Coronary artery (tissue), 2 donors: ENCODE data around the gene USP20.

Source experiments
- DNase-seq: peaks from one replicate; pipeline ENCODE4 v3.0.0-alpha.2; 2017; ENCODE audit warnings: low spot score
- H3K27ac ChIP-seq, 2 donors: fragments of 200-600 bp; sonication (generic); one replicate each; pipeline ENCODE4 v1.5.1; 2016 to 2019
- H3K4me3 ChIP-seq: fragments of 200-600 bp; sonication (generic); 2 replicates; pipeline ENCODE4 v1.5.1; 2016; ENCODE audit warnings: mild to moderate bottlenecking, moderate library complexity
- TF ChIP-seq, protein P1 (sequence below): fragments of 200-600 bp; sonication (generic); IDR thresholded peaks from one replicate; pipeline ENCODE4 v1.5.1; 2019; ENCODE audit warnings: antibody characterized with exemption

The USP20 gene

DNA sequence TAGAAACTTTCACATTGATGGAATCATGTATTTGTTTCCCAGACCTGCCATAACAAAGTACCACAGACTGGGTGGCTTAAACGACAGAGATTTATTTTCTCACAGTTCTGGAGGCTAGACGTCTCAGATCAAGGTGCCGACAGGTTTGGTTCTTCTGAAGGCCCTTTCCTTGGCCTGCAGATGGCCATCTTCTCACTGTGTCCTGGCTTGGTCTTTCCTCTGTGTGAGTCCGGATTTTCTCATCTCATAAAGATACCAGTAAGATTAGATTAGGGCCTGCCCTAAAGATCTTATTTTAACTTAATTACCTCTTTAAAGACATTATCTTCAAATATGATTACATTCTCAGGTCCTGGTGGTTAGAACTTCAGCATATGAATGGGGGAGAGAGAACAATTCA lies 5.8 kb downstream of the USP20 start:
- TF ChIP-seq, protein P1, sequence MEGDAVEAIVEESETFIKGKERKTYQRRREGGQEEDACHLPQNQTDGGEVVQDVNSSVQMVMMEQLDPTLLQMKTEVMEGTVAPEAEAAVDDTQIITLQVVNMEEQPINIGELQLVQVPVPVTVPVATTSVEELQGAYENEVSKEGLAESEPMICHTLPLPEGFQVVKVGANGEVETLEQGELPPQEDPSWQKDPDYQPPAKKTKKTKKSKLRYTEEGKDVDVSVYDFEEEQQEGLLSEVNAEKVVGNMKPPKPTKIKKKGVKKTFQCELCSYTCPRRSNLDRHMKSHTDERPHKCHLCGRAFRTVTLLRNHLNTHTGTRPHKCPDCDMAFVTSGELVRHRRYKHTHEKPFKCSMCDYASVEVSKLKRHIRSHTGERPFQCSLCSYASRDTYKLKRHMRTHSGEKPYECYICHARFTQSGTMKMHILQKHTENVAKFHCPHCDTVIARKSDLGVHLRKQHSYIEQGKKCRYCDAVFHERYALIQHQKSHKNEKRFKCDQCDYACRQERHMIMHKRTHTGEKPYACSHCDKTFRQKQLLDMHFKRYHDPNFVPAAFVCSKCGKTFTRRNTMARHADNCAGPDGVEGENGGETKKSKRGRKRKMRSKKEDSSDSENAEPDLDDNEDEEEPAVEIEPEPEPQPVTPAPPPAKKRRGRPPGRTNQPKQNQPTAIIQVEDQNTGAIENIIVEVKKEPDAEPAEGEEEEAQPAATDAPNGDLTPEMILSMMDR: no peak
- Histone ChIP-seq H3K27ac (no peak overlapping the region), H3K4me3 (no peak overlapping the region)
- DNase-seq: no peak

GRCh38 chr9:129845373-129845772 lies 10.1 kb downstream of the USP20 start:
- Histone ChIP-seq H3K4me3 (no peak overlapping the region), H3K27ac (no peak overlapping the region)
- no peak for DNase-seq
- TF ChIP-seq, protein P1: no peak

DNA sequence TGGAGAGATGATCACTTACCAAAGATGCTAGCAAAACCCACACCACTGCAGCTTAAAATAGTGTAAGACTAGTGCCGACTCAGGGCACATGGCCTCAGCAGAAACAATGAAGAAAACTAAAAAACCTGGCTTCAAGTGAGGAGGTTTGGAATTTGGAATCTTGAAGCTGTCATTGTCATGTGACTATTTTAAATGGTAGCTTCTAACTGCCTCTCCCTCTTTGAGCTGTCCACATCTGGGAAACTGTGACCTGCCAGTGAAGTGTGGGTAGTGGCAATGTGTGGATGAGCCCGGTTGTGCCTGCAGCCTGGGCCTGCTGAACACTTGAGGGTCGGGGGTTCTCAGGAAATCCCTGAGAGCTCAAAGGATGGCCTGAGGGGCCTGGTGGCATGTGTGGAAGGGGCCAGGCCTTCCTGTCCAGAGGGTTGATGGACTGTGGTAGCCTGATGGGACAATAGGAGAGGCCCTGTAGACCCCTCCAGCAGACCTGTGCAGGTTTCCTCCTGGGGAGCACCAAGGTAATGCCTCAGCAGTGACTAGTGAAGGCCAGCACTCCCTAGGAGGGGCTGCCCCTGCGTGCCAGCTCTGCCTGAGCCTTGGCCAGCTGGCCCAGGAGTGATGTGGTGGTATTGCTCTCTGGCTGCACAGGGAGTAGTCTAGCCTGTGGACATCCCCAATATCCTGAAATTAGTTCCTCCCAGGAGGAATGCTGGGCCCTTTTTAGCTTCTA lies 13.6 kb downstream of the USP20 start:
- no peak for DNase-seq
- TF ChIP-seq, protein P1: no peak
- Histone ChIP-seq H3K4me3 (no peak overlapping the region), H3K27ac (peak overlapping the region in 1 of 2 donors; percentile 19)

DNA sequence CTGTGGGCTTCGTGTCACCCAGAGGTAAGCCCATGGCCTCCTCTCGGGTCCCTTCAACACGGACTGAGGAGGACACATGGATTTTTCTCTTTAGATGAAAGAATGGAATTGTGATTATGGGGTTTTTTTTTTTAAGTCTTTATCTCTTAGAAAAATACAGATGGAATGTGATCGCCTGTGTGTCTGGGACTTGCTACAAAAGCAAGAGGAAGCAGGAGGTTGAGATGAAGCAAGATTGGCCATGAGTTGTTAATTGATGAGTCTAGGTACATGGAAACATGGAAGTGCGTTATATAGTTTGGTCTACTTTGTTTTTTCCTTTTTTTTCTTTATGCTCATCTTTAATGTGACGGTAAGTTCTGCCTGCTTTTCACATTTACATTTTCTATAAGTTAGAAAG lies 14.6 kb downstream of the USP20 start:
- no peak overlapping the region for H3K27ac ChIP-seq
- TF ChIP-seq, protein P1: no peak
- H3K4me3 ChIP-seq: no peak overlapping the region

GRCh38 chr9:129850821-129851550 lies 15.7 kb downstream of the USP20 start:
- peak overlapping the region in 1 of 2 donors; percentile 69 for H3K27ac ChIP-seq
- TF ChIP-seq, protein P1: no peak
- no peak for DNase-seq
- H3K4me3 ChIP-seq: no peak overlapping the region

More for the DNA sequence above, 14.6 kb downstream of the USP20 start:
- DNase-seq: no peak

DNA sequence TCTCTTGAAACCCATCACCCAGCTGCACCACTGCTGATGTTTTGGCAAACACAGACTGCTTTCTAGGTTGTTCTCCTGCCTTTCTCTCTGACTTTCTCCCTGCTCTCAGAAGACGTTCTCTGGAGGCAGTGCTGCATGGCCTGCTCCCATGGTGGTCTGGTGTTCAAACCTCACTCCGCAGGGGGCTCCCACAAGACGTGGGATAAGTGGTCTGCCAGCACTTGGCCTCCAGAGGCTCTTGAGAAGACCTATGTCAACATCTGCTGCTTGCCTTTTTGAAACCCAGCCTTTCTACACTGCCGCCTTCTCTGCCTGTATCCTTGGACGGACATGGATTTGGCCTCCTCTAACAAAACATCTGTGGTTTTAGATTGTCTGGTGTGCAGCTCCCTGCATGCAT lies 16.6 kb downstream of the USP20 start:
- no peak for DNase-seq
- no peak overlapping the region for H3K4me3 ChIP-seq
- H3K27ac ChIP-seq: no peak overlapping the region
- TF ChIP-seq, protein P1: no peak

DNA sequence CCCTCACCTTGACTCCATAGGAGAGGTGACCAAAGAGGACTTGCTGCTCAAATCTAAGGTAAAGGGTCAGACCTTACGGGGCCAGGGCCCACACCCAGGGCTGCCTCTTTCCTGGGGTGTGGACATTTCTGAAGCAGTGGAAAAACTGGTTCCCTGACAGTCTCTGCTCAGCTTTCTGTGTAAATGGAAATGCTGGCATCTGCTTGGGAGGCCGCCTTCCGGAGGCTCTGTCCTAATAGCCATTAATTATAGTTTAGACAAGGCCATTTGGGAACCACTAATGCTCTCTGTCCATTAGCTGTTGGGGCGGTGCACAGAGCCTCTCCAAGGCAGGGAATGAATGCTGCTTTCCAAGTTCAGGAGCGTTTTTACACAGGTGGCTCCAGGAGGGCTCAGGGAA lies 17.3 kb downstream of the USP20 start:
- no peak for DNase-seq
- TF ChIP-seq, protein P1: no peak
- Histone ChIP-seq H3K4me3 (no peak overlapping the region), H3K27ac (no peak overlapping the region)
